Thyroid gland (tissue), 4 donors: ENCODE measurements around the gene ROBO2.

Experiments
- POLR2A ChIP-seq, 2 donors: fragments of 450-650 bp; IDR thresholded peaks; one replicate each; pipeline ENCODE4 v1.6.1; 2017; ENCODE audit warnings: antibody characterized with exemption in 2 of 2, mild to moderate bottlenecking in 2 of 2, moderate library complexity in 1 of 2
- TF ChIP-seq, protein P1 (sequence below), 6 experiments: fragments of 200-600 bp in 3 of 6; fragments of 450-650 bp in 3 of 6; sonication (generic) in 3 of 6; IDR thresholded peaks; one replicate each; pipeline ENCODE4 v1.5.1; 2016 to 2019; ENCODE audit warnings: antibody characterized with exemption in 6 of 6, mild to moderate bottlenecking in 2 of 6, inconsistent platforms in 1 of 6, moderate library complexity in 1 of 6

DNA sequence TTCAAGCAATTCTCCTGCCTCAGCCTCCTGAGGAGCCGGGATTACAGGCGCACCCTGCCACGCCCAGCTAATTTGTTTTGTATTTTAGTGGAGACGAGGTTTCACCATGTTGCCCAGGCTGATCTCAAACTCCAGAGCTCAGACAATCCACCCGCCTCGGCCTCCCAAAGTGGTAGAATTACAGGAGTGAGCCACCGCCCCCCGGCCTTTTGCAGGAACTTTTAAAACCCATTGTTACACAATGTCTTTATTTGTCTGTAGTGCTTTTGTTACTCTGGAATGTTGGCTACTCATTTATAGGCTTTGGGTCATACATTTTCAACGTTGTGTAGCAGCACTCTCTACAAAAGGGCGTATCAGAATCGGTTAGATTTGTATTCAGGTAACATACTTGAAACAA, 499.1 kb downstream of the ROBO2 start:
- TF ChIP-seq, protein P1, sequence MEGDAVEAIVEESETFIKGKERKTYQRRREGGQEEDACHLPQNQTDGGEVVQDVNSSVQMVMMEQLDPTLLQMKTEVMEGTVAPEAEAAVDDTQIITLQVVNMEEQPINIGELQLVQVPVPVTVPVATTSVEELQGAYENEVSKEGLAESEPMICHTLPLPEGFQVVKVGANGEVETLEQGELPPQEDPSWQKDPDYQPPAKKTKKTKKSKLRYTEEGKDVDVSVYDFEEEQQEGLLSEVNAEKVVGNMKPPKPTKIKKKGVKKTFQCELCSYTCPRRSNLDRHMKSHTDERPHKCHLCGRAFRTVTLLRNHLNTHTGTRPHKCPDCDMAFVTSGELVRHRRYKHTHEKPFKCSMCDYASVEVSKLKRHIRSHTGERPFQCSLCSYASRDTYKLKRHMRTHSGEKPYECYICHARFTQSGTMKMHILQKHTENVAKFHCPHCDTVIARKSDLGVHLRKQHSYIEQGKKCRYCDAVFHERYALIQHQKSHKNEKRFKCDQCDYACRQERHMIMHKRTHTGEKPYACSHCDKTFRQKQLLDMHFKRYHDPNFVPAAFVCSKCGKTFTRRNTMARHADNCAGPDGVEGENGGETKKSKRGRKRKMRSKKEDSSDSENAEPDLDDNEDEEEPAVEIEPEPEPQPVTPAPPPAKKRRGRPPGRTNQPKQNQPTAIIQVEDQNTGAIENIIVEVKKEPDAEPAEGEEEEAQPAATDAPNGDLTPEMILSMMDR (IDR thresholded peaks at IDR 0.05): no peak
- TF ChIP-seq POLR2A (IDR thresholded peaks at IDR 0.05): no peak
